SK-N-SH (cell line): ENCODE results near the gene PCGF1. TPM values are rescaled to one million over a fixed set of nuclear protein-coding genes. Genes with fewer than 3 reads are reported as not detected.
A peak's percentile ranks its signal among the peaks of the same experiment; 100 is the strongest.

Experiments
- CTCF ChIA-PET: fragments of 300-600, 350-600 bp; formaldehyde crosslinking; extraction: SDS; loops from one replicate; lab custom pipeline; 2021; lab: Yijun Ruan, JAX
- POLR2A ChIA-PET: fragments of 350-600 bp; sonication (Branson Sonifier 250); formaldehyde crosslinking; extraction: SDS; loops from one replicate; lab custom pipeline; 2020; ENCODE audit warnings: antibody characterized with exemption, inconsistent platforms; lab: Yijun Ruan, JAX
- DNase-seq: peaks from one replicate; pipeline ENCODE4 v3.0.0; 2012
- H2AFZ ChIP-seq: fragments of 200-600 bp; sonication (generic); 2 replicates; pipeline ENCODE4 v1.8.1; 2016; ENCODE audit warnings: antibody characterized with exemption, mild to moderate bottlenecking, low read depth
- H3F3A ChIP-seq: fragments of 200-600 bp; sonication (generic); replicated peaks from 2 replicates; pipeline ENCODE3; 2016; ENCODE audit warnings: antibody characterized with exemption, mild to moderate bottlenecking; ENCODE audit not compliant: insufficient read depth
- H3K27ac ChIP-seq, 2 experiments: fragments of 200-500 bp in 1 of 2; fragments of 200-600 bp in 1 of 2; sonication (Bioruptor generic) in 1 of 2; sonication (generic), shearing (Covaris generic) in 1 of 2; 2 replicates each; pipeline versions ENCODE4 v1.5.1 to v1.6.1; 2014 to 2016; ENCODE audit warnings: low read depth in 2 of 2, inconsistent platforms in 1 of 2, low read length in 1 of 2, mild to moderate bottlenecking in 1 of 2, mixed read lengths in 1 of 2
- H3K27me3 ChIP-seq: fragments of 200-600 bp; sonication (generic), shearing (Covaris generic); 2 replicates; pipeline ENCODE4 v1.6.1; 2016; ENCODE audit warnings: mixed run types; ENCODE audit not compliant: insufficient read depth
- H3K36me3 ChIP-seq, 2 experiments: fragments of 200-500 bp in 1 of 2; fragments of 200-600 bp in 1 of 2; sonication (Bioruptor generic) in 1 of 2; sonication (generic) in 1 of 2; replicated peaks in 1 of 2; 2 replicates each; pipeline versions ENCODE3 to v1.5.1; 2014 to 2016; ENCODE audit warnings: low read length in 1 of 2, mild to moderate bottlenecking in 1 of 2; ENCODE audit not compliant: insufficient read depth in 2 of 2, control insufficient read depth in 1 of 2
- H3K4me1 ChIP-seq, 2 experiments: fragments of 200-500 bp in 1 of 2; fragments of 200-600 bp in 1 of 2; sonication (Bioruptor generic) in 1 of 2; sonication (generic), shearing (Covaris generic) in 1 of 2; 2 replicates each; pipeline versions ENCODE4 v1.5.1 to v1.6.1; 2014 to 2016; ENCODE audit warnings: low read depth in 1 of 2, low read length in 1 of 2, mixed run types in 1 of 2; ENCODE audit not compliant: insufficient read depth in 2 of 2, control insufficient read depth in 1 of 2
- H3K4me2 ChIP-seq: fragments of 200-600 bp; sonication (generic), shearing (Covaris generic); 2 replicates; pipeline ENCODE4 v1.6.1; 2017; ENCODE audit warnings: mixed run types
- H3K4me3 ChIP-seq, 2 experiments: fragments of 200-500 bp in 1 of 2; fragments of 200-600 bp in 1 of 2; sonication (Bioruptor generic) in 1 of 2; sonication (generic), shearing (Covaris generic) in 1 of 2; 2 replicates each; pipeline versions ENCODE4 v1.5.1 to v1.8.1; 2014 to 2016; ENCODE audit warnings: low read depth in 2 of 2, inconsistent platforms in 1 of 2, low read length in 1 of 2, mild to moderate bottlenecking in 1 of 2, mixed read lengths in 1 of 2, moderate library complexity in 1 of 2
- H3K79me2 ChIP-seq: fragments of 200-600 bp; sonication (generic); 2 replicates; pipeline ENCODE4 v1.8.1; 2017; ENCODE audit warnings: mild to moderate bottlenecking; ENCODE audit not compliant: insufficient read depth
- H3K9ac ChIP-seq: fragments of 200-600 bp; sonication (generic); 2 replicates; pipeline ENCODE4 v1.6.1; 2017; ENCODE audit warnings: mixed run types
- H3K9me2 ChIP-seq: fragments of 200-600 bp; sonication (generic); 2 replicates; pipeline ENCODE4 v1.6.1; 2017; ENCODE audit warnings: mixed run types
- H3K9me3 ChIP-seq: fragments of 200-600 bp; sonication (generic); 2 replicates; pipeline ENCODE4 v1.6.1; 2017; ENCODE audit warnings: mixed run types, mild to moderate bottlenecking, moderate library complexity
- H4K20me1 ChIP-seq: fragments of 200-600 bp; sonication (generic); 2 replicates; pipeline ENCODE4 v1.6.1; 2017; ENCODE audit warnings: mild to moderate bottlenecking, mixed run types; ENCODE audit not compliant: insufficient read depth
- CHD2 ChIP-seq: fragments of 150-350 bp; IDR thresholded peaks from 2 replicates; pipeline ENCODE4 v1.6.1; 2018; ENCODE audit warnings: low read length; ENCODE audit not compliant: partially characterized antibody
- ELF1 ChIP-seq: IDR thresholded peaks from 2 replicates; pipeline ENCODE4 v1.4.0; 2012
- EZH2phosphoT487 ChIP-seq: fragments of 200-600 bp; sonication (generic); IDR thresholded peaks from 2 replicates; pipeline ENCODE4 v1.6.1; 2017; ENCODE audit warnings: low read depth, mixed run types, mild to moderate bottlenecking, antibody characterized with exemption, moderate library complexity, borderline replicate concordance
- FOSL2 ChIP-seq: IDR thresholded peaks from 2 replicates; pipeline ENCODE4 v1.4.0; 2012; ENCODE audit warnings: low read depth, mild to moderate bottlenecking, moderate library complexity, borderline replicate concordance
- FOXM1 ChIP-seq: IDR thresholded peaks from 2 replicates; pipeline ENCODE4 v1.4.0; 2012; ENCODE audit warnings: low read depth, mild to moderate bottlenecking
- GATA2 ChIP-seq: sonication (generic); formaldehyde crosslinking; IDR thresholded peaks from 2 replicates; pipeline ENCODE4 v1.5.0; 2020; ENCODE audit warnings: mild to moderate bottlenecking, missing genetic modification reagents
- IRF3 ChIP-seq: fragments of 150-350 bp; IDR thresholded peaks from 2 replicates; pipeline ENCODE4 v1.6.1; 2016; ENCODE audit warnings: mild to moderate bottlenecking, low read depth, low read length
- MEF2A ChIP-seq: IDR thresholded peaks from 2 replicates; pipeline ENCODE4 v1.4.0; 2012; ENCODE audit warnings: low read depth, borderline replicate concordance
- NFIC ChIP-seq: IDR thresholded peaks from 2 replicates; pipeline ENCODE4 v1.4.0; 2012; ENCODE audit warnings: borderline replicate concordance
- POLR2AphosphoS5 ChIP-seq: IDR thresholded peaks from 2 replicates; pipeline ENCODE4 v1.6.1; 2012; ENCODE audit warnings: low read depth, low read length
- RAD21 ChIP-seq: IDR thresholded peaks from 2 replicates; pipeline ENCODE4 v1.6.1; 2012; ENCODE audit warnings: mild to moderate bottlenecking, low read length
- RCOR1 ChIP-seq: fragments of 150-350 bp; IDR thresholded peaks from 2 replicates; pipeline ENCODE4 v1.6.1; 2017; ENCODE audit warnings: antibody characterized with exemption, low read length
- SIN3A ChIP-seq: IDR thresholded peaks from 2 replicates; pipeline ENCODE4 v1.6.1; 2012; ENCODE audit warnings: low read depth, mild to moderate bottlenecking, low read length, moderate library complexity, borderline replicate concordance
- TAF1 ChIP-seq: IDR thresholded peaks from 2 replicates; pipeline ENCODE4 v1.6.1; 2012; ENCODE audit warnings: low read depth, mild to moderate bottlenecking, low read length, moderate library complexity, borderline replicate concordance
- TCF12 ChIP-seq: IDR thresholded peaks from 2 replicates; pipeline ENCODE4 v1.4.0; 2012
- TEAD4 ChIP-seq: IDR thresholded peaks from 2 replicates; pipeline ENCODE4 v1.4.0; 2012; ENCODE audit warnings: mild to moderate bottlenecking, borderline replicate concordance; ENCODE audit not compliant: insufficient read depth
- USF1 ChIP-seq: IDR thresholded peaks from 2 replicates; pipeline ENCODE4 v1.4.0; 2012; ENCODE audit warnings: low read depth, borderline replicate concordance
- YY1 ChIP-seq: IDR thresholded peaks from 2 replicates; pipeline ENCODE4 v1.4.0; 2012; ENCODE audit warnings: low read depth, mild to moderate bottlenecking
- WGBS: methylation state at CpG from one replicate; pipeline ENCODE4 v1.1.6; 2017; ENCODE audit warnings: low lambda C conversion rate; 5-methylcytosine and 5-hydroxymethylcytosine counted together
- polyA plus RNA-seq, 3 experiments: library from polyadenylated mRNA; depleted of rRNA; stranded (reverse); fragments of >200 nt; gene quantifications; 2 replicates each; pipeline ENCODE4 v1.2.3, GENCODE V29; 2012
- TF ChIP-seq, protein P1 (sequence below): IDR thresholded peaks from 2 replicates; pipeline ENCODE4 v1.6.1; 2012; ENCODE audit warnings: mild to moderate bottlenecking, low read depth, low read length, moderate library complexity

Gene PCGF1
- polyA plus RNA-seq, 1 of the 3 experiments (the other 2 are of a cell fraction): 44.9 TPM

DNA sequence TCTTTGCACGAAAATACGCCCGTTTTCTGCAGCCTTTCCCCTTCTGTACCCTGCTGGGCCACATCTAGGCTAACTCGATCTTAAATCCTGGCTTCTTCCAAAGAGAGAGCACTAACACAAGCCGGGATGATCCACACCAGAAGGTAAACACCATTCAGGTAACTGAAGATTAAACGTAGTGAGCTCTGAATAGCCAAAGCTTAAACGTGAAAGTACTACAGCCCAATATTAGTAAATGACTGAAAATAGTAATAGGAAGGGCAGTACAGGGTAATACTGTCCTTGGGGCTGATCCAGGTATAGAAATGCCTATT lies 34.6 kb downstream of the PCGF1 start:
- H4K20me1 ChIP-seq: no peaks in the 10 kb centered on the region
- H3K27ac ChIP-seq: peak overlapping the region; percentile 78 to 94
- peaks cover 33% of the 10 kb centered on the region for H3F3A ChIP-seq
- CTCF ChIA-PET: interaction anchor here (0.9 to 3.9 kb wide), 5 partner anchors 9 to 114 kb away, joined by 3 to 28 read pairs (median 3); partner anchors contain the start of genes CCDC142 and TTC31
- peak overlapping the region; percentile 81 for H2AFZ ChIP-seq
- peaks cover 6 to 7% of the 10 kb centered on the region in 2 experiments; a peak in 2 of 4 replicates for H3K4me1 ChIP-seq
- 19% methylated on average over 7 of the region's 7 CpGs for WGBS
- no peaks in the 10 kb centered on the region for H3K9me2 ChIP-seq
- peak overlapping the region; percentile 93 for H3K4me2 ChIP-seq
- TF ChIP-seq RAD21 (no peak), ELF1 (no peak), CHD2 (no peak), TCF12 (no peak), GATA2 (CRISPR knock-in tag) (no peak), TEAD4 (no peak), USF1 (no peak), POLR2AphosphoS5 (no peak)
- peak overlapping the region; percentile 72 for H3K9ac ChIP-seq
- POLR2A ChIA-PET: interaction anchor here (0.9 to 6.9 kb wide), 13 partner anchors 9 to 115 kb away, joined by 3 to 60 read pairs (median 6); partner anchors contain the start of genes AUP1, CCDC142, HTRA2 and INO80B
- H3K9me3 ChIP-seq: no peaks in the 10 kb centered on the region
- peaks cover 16% of the 10 kb centered on the region; the same call in 1 of the 2 replicates for H3K79me2 ChIP-seq
- peak overlapping the region; percentile 68 to 74 for H3K4me3 ChIP-seq
- H3K36me3 ChIP-seq: peaks cover 22 to 32% of the 10 kb centered on the region in 2 experiments
- no peak for DNase-seq
- no peaks in the 10 kb centered on the region for H3K27me3 ChIP-seq

DNA sequence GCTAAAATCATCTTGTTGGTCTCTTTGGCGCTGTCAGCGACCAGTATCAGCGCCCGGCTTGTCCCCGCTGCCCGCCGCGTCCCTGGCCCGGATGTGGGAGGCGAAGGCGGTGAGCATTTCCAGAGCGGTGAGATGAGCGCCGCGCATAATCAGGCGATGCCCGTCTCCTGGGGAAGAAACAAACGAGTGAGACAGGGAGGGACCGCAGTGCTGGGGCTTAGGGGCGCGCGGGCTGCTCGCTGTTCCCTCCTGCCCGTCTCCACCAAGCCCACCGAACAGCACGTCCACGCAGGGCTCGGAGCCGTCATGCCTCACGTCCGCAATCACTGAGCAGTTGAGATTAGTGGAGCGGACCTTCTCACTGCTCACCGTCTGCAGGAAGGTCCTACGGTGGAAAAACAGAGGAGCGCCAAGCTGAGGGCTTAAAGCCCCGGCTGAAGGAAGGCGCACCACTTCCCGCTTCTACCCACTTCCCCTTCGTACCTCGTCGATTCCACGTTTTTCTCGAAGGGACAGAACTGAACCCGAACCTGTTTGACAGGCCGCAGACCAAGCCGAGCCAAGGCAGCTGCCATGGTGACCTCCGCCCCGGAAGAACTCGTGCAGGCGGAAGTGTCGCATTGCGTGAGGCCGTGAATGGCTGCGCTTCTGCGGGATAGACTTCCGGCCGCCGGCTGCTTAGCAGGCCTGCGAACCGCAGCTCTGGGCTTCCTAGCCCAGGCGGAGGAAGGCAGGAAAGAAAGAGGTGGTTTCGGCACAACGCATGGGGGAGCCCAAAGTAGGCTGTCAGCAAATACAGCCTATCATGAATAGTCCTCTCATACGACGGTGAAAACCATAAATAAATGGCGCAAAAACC lies 35.2 kb downstream of the PCGF1 start, which contains the start of gene MRPL53:
MRPL53 (minus strand) TSS at position 595 of the 859 bp plus-strand sequence; CDS start at position 575, 20 bp downstream.
- H3K9me2 ChIP-seq: no peaks in the 10 kb centered on the region
- peak within 1 kb of the TSS; percentile 81 for H2AFZ ChIP-seq
- DNase-seq: peak; percentile 85
- ChIA-PET POLR2A (interaction anchor here (0.9 to 6.9 kb wide), 13 partner anchors 10 to 115 kb away, joined by 3 to 60 read pairs (median 4); partner anchors contain the start of genes AUP1, CCDC142, HTRA2 and INO80B), CTCF (interaction anchor here (0.9 to 3.9 kb wide), 5 partner anchors 10 to 115 kb away, joined by 3 to 28 read pairs (median 3); partner anchors contain the start of genes CCDC142 and TTC31)
- peaks cover 34% of the 10 kb centered on the region for H3F3A ChIP-seq
- no peaks in the 10 kb centered on the region for H4K20me1 ChIP-seq
- WGBS: 1% methylated on average over 60 of the region's 66 CpGs
- peak within 1 kb of the TSS; percentile 93 for H3K4me2 ChIP-seq
- peaks cover 19 to 27% of the 10 kb centered on the region in 2 experiments for H3K36me3 ChIP-seq
- no peaks in the 10 kb centered on the region for H3K9me3 ChIP-seq
- no peaks in the 10 kb centered on the region for H3K27me3 ChIP-seq
- peaks cover 16% of the 10 kb centered on the region; the same call in 1 of the 2 replicates for H3K79me2 ChIP-seq
- H3K4me1 ChIP-seq: peaks cover 6 to 7% of the 10 kb centered on the region in 2 experiments; a peak in 2 of 4 replicates
- H3K27ac ChIP-seq: peak within 1 kb of the TSS; percentile 78 to 94
- peak within 1 kb of the TSS; percentile 68 to 74 for H3K4me3 ChIP-seq
- H3K9ac ChIP-seq: peak within 1 kb of the TSS; percentile 72
- TF ChIP-seq FOSL2 (no peak), RAD21 (no peak), EZH2phosphoT487 (no peak), YY1 (peak; percentile 92), USF1 (no peak), FOXM1 (no peak), NFIC (0 out of 2 replicates have a peak, but pooled peaks have one; percentile 10), TAF1 (peak; percentile 92), IRF3 (no peak), TEAD4 (no peak), MEF2A (no peak), RCOR1 (0 out of 2 replicates have a peak, but pooled peaks have one; percentile 17), SIN3A (peak; percentile 98)
- TF ChIP-seq, protein P1, sequence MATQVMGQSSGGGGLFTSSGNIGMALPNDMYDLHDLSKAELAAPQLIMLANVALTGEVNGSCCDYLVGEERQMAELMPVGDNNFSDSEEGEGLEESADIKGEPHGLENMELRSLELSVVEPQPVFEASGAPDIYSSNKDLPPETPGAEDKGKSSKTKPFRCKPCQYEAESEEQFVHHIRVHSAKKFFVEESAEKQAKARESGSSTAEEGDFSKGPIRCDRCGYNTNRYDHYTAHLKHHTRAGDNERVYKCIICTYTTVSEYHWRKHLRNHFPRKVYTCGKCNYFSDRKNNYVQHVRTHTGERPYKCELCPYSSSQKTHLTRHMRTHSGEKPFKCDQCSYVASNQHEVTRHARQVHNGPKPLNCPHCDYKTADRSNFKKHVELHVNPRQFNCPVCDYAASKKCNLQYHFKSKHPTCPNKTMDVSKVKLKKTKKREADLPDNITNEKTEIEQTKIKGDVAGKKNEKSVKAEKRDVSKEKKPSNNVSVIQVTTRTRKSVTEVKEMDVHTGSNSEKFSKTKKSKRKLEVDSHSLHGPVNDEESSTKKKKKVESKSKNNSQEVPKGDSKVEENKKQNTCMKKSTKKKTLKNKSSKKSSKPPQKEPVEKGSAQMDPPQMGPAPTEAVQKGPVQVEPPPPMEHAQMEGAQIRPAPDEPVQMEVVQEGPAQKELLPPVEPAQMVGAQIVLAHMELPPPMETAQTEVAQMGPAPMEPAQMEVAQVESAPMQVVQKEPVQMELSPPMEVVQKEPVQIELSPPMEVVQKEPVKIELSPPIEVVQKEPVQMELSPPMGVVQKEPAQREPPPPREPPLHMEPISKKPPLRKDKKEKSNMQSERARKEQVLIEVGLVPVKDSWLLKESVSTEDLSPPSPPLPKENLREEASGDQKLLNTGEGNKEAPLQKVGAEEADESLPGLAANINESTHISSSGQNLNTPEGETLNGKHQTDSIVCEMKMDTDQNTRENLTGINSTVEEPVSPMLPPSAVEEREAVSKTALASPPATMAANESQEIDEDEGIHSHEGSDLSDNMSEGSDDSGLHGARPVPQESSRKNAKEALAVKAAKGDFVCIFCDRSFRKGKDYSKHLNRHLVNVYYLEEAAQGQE: peak; percentile 62; the same call in 1 of the 2 replicates
